HG02571 (cell line): ENCODE measurements around the gene HNRNPU.
"Not testable (repeated sequence)": the region's sequence is repeated elsewhere in the genome, so short reads cannot be mapped to it uniquely, and the experiment has no call there.

Experiments
- ATAC-seq: cut with Tn5 transposase; IDR thresholded peaks from one replicate; pipeline ENCODE4 v1.9.1; 2021; ENCODE audit warnings: mild to moderate bottlenecking, moderate library complexity; ENCODE audit not compliant: unreplicated experiment

HNRNPU gene

GRCh38 chr1:244843148-244843978, 21.0 kb downstream of the HNRNPU start:
- no peak for ATAC-seq

- ATAC-seq: no peak
These were observed 22.9 kb downstream of the HNRNPU start for GRCh38 chr1:244841273-244841927.

- no peak for ATAC-seq
These were observed 24.0 kb downstream of the HNRNPU start for GRCh38 chr1:244840219-244840794.

- ATAC-seq: no peak
These were observed 24.7 kb downstream of the HNRNPU start for GRCh38 chr1:244839656-244840055.

DNA sequence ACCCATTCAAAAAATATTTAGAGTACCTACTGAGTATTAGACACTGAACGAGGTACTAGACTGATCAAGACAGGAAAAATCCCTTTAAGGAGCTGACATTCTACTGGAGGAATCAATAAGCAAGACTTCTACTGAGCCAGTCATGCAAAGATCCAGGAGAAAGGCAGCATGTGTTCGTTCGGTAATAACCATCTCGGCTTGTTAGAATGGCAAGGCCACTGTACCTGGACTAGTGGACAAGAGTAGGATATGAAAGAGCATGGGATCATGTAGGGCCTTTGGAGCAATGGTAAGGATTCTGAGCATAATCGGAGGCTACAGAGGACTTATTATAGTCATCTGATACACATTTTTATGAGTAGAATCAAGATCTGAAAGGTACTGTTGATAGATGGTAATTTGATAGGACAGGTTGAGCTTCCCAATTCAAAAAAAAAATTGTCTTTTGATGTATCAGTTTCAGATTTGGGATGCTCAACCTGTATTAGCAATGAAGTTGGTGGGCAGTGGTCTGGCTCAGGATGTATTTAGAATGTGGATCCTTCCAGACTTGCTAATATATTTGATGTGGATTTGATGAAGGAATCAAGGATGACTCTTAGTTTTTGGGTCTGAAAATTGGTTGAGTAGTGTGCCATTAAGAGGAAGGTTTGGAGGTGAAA, 26.6 kb downstream of the HNRNPU start:
- ATAC-seq: no peak

GRCh38 chr1:244836584-244836983, 27.8 kb downstream of the HNRNPU start:
- no peak for ATAC-seq

GRCh38 chr1:244836135-244836521, 28.2 kb downstream of the HNRNPU start:
- ATAC-seq: no peak

- peak; percentile 64 for ATAC-seq
These were observed 28.8 kb downstream of the HNRNPU start, which contains the start of gene COX20 for GRCh38 chr1:244835276-244836134. COX20 (plus strand) TSS chr1:244835658; CDS start chr1:244835715, 57 bp downstream.

DNA sequence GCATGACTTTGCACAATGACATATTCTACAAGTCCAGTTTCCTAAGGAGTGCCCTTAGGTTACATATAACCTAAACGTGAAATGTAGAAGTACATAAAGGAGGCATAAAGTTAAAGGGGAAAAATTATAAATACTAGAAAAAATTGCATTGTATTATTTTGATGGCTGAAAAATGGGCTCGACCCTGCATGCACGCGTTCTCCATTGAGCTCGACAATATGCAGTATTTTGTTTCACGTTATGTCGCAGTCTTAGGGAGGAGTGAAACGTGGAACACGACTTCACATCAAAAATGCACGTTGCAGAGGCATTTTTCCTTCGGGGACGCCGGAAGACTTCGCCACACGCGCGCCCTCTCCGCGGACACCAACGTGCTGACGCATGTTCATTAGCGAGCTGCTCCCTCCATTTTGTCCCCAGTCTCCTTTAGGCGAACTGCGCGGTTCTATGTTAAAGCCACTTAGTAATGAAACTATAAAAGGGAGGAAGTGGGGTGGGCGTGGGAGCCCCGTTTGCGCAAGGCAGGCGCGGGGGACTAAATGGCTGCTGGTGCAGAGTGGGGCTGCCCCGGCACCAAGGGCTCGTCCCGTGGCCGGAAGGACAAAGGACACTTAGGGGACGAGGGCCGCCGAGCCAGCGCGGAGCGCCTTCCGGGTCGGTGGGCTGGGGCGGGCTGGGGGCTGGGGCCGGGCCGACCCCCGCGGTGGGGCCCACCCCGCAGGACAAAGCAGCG, 29.6 kb downstream of the HNRNPU start:
- peak; percentile 70 for ATAC-seq

DNA sequence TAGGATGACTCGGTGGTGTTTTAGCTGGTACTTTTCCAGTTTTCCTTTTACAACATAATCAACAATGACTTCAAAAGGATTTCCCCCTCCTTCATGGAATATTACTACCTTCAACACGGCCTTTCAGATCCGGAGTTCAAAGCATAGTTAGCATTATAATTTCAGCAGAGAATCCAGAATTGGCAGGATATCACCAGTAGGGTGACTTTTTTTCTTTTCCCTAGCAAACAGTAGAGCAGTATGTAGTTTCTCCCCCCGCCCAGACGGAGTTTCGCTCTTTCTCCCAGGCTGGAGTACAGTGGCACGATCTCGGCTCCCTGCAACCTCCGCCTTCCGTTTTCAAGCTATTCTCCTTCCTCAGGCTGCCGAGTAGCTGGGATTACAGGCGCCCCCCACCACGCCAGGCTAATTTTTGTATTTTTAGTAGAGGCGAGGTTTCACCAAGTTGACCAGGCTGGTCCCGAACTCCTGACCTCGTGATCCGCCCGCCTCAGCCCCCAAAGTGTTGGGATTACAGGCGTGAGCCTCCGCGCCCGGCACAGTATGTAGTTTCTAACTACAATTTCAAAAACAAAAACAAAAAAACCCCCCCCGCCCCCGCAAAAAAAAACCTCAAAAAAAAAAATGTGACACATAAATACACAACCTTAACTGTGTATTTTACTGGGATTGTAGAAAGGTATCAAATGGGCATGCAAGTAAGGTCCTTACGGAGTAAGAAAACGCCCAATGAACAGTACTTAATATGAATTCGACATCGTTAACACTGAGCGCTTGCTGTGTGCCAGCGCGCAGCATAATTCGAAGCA, 30.4 kb downstream of the HNRNPU start:
- ATAC-seq: no peak

- not testable (repeated sequence) for ATAC-seq
These were observed 31.1 kb downstream of the HNRNPU start for GRCh38 chr1:244833260-244833659.

- no peak for ATAC-seq
These were observed 33.7 kb downstream of the HNRNPU start for GRCh38 chr1:244830639-244831038.

DNA sequence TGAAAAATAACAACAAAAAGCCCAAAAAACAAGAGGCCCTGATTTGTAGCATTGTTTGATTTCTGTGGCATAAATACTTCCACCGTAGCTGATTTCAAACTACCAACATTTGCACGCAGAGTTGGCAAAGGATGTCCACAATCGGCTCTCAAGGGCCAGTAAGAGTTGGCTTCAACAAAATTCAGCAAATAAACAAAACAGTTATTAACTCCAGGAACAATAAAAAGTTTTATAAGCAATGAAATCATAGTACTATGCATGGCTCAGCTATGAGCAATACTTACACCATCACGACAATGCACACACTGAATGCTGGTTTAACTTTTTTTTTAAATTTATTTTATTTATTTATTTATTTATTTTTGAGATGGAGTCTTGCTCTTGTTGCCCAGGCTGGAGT, 37.6 kb downstream of the HNRNPU start:
- ATAC-seq: no peak

DNA sequence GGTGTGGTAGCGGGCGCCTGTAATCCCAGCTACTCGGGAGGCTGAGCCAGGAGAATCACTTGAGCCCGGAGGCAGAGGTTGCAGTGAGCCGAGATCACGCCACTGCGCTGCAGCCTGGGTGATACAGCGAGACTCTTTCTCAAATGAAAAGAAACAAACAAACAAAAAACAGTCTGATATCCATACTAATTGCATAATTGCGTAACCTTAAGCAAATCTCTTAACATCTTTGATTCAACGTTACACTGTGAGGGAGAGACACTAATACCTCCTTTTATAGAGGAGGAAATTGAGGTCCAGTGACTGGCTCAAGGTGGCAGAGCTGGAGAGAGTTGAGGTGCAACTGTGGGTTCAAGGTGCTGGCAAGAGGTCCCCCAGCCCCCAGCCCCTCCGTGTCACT, 41.5 kb downstream of the HNRNPU start:
- ATAC-seq: no peak

DNA sequence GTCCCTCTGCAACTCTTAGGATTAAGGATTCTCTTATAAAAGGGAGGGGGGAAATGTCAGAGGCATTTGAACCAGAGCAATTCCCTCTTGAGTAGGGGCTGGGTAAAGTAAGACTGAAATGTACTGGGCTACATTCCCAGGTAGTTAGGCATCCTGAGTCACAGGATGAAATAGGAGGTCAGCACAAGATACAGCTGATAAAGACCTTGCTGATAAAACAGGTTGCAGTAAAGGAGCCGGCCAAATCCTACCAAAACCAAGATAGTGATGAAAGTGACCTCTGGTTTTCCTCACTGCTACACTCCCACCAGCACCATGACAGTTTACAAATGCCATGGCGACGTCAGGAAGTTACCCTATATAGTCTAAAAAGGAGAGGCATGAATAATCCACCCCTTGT, 43.2 kb downstream of the HNRNPU start:
- no peak for ATAC-seq

- ATAC-seq: no peak
These were observed 44.2 kb downstream of the HNRNPU start for GRCh38 chr1:244820131-244820530.

- no peak for ATAC-seq
These were observed 46.9 kb downstream of the HNRNPU start for GRCh38 chr1:244817415-244817894.

DNA sequence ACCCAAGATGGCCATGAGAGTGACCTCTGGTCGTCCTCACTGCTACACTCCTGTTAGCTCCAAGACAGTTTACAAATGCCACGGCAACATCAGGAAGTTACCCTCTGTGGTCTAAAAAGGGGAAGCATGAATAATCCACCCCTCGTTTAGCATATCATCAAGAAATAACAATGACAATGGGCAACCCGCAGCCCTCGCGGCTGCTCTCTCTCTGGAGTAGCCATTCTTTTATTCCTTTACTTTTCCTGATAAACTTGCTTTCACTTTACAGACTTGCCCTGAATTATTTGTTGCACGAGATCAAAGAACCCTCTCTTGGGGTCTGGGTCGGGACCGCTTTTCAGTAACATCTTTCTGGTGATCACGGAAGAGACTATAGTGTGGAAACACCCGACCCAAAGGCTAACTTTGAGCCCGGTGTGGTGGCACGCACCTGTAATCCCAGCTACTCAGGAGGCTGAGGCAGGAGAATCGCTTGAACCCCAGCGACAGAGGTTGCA, 48.7 kb downstream of the HNRNPU start:
- no peak for ATAC-seq

- no peak for ATAC-seq
These were observed 51.0 kb downstream of the HNRNPU start for GRCh38 chr1:244813327-244813726.
